ENCODE measurements around the gene GPR162.

DNA sequence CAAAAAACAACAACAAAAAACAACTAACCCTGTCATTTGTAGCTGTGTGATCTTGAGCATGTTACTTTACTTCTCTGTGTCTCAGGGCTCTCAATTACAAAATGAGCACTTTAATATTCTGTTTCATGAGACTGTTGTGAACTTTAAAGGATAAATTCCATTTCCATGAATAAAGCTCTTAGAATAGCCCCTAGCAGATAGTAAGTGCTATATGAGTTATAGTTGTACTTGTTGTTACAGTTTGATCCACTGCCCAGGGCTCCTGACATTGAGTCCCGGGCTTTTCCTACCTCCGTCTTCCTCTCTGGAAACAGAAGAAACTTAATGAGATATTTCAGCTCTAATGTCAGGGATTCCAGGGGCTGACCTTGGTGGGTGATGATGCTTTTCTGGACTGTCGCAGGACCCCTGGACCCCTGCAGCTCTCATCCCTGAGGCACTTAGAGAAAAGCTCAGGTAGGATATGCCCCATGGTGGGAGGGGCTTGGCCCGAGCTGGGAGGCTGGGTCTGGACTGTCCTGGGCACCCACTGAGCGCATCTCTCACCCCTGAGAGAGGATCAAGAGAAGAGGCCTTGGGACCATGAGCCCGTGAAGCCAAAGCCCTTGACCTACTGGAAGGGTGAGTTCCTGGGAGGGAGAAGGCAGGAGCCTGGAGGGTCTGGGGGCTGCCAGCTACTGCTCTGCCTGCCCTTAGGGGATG is 11.7 kb downstream of the GPR162 start:
- TF ChIP-seq POLR2AphosphoS5 (IDR thresholded peaks at IDR 0.05) = no peak
- TF ChIP-seq EP300 (IDR thresholded peaks at IDR 0.05) = no peak

Data from esophagus muscularis mucosa (tissue), 3 donors.